GM18909 (cell line): Measurements from ENCODE around the gene AOPEP.
A peak's percentile ranks its signal among the peaks of the same experiment; 100 is the strongest.
"Not testable (repeated sequence)": the region's sequence is repeated elsewhere in the genome, so short reads cannot be mapped to it uniquely, and the experiment has no call there.

Experiments
- ATAC-seq: cut with Tn5 transposase; IDR thresholded peaks from one replicate; pipeline ENCODE4 v1.9.1; 2021; ENCODE audit warnings: mild to moderate bottlenecking; ENCODE audit not compliant: unreplicated experiment, poor library complexity

AOPEP gene

GRCh38 chr9:94945197-94946144 is 219.0 kb downstream of the AOPEP start:
- ATAC-seq, result no peak

DNA sequence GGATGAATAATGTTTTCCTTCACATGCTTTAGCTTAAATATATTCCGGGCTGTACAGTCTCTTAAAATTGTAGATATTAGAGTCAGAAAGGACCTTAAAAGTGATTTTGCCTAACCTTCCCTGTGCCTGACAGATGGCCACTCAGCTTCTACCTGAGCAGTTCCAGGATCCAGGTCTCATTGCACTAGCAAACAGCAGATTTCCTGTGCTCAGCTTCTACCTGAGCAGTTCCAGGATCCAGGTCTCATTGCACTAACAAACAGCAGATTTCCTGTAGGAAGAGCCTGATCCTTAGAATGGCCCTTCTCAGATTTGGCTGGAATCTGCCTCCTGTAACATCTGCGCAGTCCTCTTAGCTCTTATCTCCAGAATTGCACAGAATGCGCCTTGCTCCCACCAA is 219.8 kb downstream of the AOPEP start:
- ATAC-seq, result no peak

DNA sequence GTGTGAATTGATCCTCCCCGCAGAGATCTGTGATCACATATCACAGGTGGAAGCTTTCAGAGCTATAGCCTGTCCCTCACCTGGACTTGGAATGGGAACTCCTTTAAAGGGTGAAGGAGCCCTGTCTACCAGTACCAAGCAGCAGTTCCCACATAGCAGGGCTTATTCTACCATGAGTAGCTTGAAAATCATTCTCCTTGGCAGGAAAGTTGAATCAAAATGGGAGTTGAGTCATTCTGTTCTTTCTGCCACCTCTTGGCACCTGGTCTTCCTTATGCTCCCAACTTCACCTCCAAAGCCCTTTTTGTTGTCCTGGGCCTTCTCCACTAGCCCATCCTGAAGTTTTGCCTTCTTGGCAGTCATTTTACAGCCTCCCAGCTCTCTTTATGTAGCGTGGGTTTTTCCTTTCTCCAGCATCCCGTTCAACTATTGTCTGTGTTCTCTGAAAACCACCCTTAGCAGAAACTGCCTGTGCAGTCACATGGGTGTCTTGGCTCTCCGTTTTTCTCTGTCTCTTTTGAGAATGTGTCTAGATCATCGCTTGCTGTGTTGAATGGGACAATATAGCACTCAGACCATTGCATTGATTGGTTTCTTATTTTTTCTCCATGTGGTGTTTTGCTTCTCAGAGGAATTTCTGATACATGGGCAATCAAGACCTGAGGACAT is 222.2 kb downstream of the AOPEP start:
- no peak for ATAC-seq

- ATAC-seq, result no peak
These were observed 222.9 kb downstream of the AOPEP start for GRCh38 chr9:94949370-94949769.

- ATAC-seq, result no peak
These were observed 223.6 kb downstream of the AOPEP start for GRCh38 chr9:94950040-94950578.

DNA sequence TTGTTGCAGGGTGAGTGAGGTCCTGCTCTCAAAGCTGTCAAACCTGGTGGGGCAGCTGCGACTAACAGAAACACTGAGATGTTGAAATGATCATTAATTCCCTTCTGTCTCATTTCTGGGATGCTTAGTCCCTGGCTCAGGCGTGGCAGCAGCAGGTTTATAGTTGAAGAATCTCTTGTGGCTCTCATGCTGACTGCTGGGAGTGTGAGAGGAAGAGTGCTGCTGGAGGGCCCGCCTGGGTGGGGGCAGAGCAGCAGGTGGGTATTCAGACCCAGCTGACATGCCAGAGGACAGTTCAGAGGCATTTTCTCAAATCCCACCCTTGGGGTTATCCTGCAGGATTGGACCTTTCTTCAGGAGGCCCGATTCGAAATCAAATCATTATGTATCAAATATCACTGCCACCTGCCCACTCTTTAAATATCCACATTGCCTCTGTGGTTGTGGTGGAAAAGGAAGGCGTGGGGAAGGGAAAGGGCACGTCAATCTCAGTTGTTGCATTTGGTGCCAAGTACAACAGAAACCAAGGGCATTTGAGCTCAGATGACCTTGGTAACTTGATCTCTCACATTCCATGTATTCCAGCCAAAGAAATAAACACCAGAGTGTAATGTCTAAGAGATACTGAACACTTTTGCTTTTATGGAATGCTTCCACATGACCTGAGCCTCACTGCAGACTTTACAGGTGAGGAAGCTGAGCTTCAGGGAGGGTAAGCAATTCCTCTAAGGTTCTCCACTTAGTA is 224.3 kb downstream of the AOPEP start:
- ATAC-seq, result no peak

- no peak for ATAC-seq
These were observed 225.0 kb downstream of the AOPEP start for GRCh38 chr9:94951324-94952135.

- ATAC-seq, result peak; percentile 95
These were observed 226.3 kb downstream of the AOPEP start for GRCh38 chr9:94952565-94953373.

GRCh38 chr9:94956731-94957130 is 230.2 kb downstream of the AOPEP start:
- ATAC-seq, result no peak

DNA sequence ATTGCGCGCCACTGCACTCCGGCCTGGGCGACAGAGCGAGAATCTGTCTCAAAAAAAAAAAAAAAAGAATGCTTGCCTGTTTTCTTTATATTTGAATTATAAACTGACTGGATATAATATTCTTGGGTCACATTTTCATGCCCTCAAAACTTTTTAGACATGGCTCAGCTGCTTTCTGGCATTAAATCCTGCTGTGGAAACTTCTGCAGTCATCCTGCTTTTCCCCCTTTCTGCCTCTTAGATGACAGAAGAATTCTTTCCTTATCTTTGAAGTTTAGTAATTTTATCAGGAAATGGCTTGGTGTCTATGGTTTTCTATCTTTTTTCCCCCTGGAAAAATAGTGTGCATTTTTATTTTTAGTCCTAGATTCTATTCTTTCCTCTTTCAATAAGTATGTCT is 234.5 kb downstream of the AOPEP start:
- ATAC-seq, result no peak

GRCh38 chr9:94961870-94962269 is 235.4 kb downstream of the AOPEP start:
- ATAC-seq, result no peak

GRCh38 chr9:94965631-94966030 is 239.1 kb downstream of the AOPEP start:
- ATAC-seq, result not testable (repeated sequence)

GRCh38 chr9:94966046-94966445 is 239.5 kb downstream of the AOPEP start:
- not testable (repeated sequence) for ATAC-seq

GRCh38 chr9:94967482-94967881 is 241.0 kb downstream of the AOPEP start:
- ATAC-seq, result no peak

GRCh38 chr9:94971378-94972131 is 245.1 kb downstream of the AOPEP start:
- no peak for ATAC-seq

GRCh38 chr9:94973451-94973941 is 247.0 kb downstream of the AOPEP start:
- ATAC-seq, result no peak

- ATAC-seq, result no peak
These were observed 247.8 kb downstream of the AOPEP start for GRCh38 chr9:94974154-94974879.
